Measurements from ENCODE around the gene RTTN.

DNA sequence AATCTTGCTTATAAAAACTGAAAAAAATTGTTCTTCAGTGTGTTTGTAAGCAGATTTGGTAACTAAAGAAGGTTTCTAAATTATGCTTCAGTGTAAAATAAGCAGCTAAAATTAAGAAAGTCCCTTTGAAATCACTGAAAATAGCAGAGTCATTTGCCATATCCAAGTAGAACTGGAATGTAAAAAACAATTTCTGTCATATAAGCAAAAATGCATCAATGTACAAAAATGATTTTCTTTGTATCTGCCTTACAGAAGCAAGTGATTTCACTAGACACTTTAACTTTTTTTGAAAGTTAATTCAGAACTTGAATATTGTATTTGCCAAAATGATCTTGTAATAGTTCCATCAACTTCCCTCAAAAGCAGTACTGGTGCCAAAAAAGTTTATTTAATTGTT, 136.1 kb downstream of the RTTN start:
- TF ChIP-seq CTCF (conservative IDR thresholded peaks at IDR 0.05; ENCODE audit: low read depth, low read length): no peak
- no peak for TF ChIP-seq EZH2 (IDR thresholded peaks at IDR 0.05; ENCODE audit: borderline replicate concordance, low read depth, low read length, poor library complexity, severe bottlenecking)
